Adrenal gland (tissue), 5 donors: ENCODE measurements around the gene RNF10.

Experiments
- CTCF ChIP-seq, 6 experiments: fragments of 450-650 bp in 4 of 6; fragments of 200-600 bp in 2 of 6; sonication (generic) in 1 of 6; IDR thresholded peaks; 1 replicate in 5 of 6; 2 replicates in 1 of 6; pipeline versions ENCODE4 v1.5.1 to v1.8.0; 2016 to 2021; ENCODE audit warnings: antibody characterized with exemption in 6 of 6, mild to moderate bottlenecking in 2 of 6, moderate library complexity in 1 of 6
- POLR2A ChIP-seq, 2 donors: fragments of 450-650 bp; IDR thresholded peaks; one replicate each; pipeline ENCODE4 v1.6.1; 2017; ENCODE audit warnings: antibody characterized with exemption in 2 of 2, mild to moderate bottlenecking in 2 of 2, moderate library complexity in 1 of 2
- donor health status: DM: no; HTN: no; CAD: no.

GRCh38 chr12:120490325-120490724, 43.8 kb upstream of the RNF10 start:
- TF ChIP-seq CTCF (IDR thresholded peaks at IDR 0.05): no peak
- TF ChIP-seq POLR2A (IDR thresholded peaks at IDR 0.05): no peak
